Esophagus squamous epithelium (tissue), 4 donors: ENCODE results near the gene PTPRD.

Experiments used
- POLR2A ChIP-seq, 4 donors: fragments of 450-650 bp; IDR thresholded peaks; one replicate each; pipeline ENCODE4 v1.6.1; 2017; ENCODE audit warnings: antibody characterized with exemption in 4 of 4, mild to moderate bottlenecking in 4 of 4, moderate library complexity in 3 of 4
- TF ChIP-seq, protein P1 (sequence below), 6 experiments: fragments of 450-650 bp in 4 of 6; fragments of 200-600 bp in 2 of 6; sonication (generic) in 2 of 6; IDR thresholded peaks; one replicate each; pipeline ENCODE4 v1.5.1; 2016 to 2019; ENCODE audit warnings: antibody characterized with exemption in 6 of 6, mild to moderate bottlenecking in 4 of 6, moderate library complexity in 4 of 6

DNA sequence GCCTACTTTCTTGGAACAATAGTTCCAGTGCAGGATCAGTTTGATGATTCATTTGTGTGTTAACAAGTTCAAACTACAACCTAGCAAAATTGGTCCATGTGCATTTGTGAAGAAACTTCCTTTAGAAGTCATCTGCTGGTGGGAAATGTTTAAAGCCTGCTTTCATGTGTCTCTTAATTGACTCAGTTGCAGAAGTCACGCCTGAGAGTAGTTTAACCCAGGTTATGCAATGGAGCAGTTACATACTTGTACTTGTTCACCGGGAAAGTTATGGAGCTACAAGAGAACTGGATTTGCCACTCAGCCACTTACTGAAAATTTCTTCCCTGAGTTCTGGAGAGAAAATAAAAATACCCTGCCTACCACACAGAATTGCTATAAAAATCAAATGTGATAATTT is 1397.8 kb downstream of the PTPRD start:
- TF ChIP-seq, protein P1, sequence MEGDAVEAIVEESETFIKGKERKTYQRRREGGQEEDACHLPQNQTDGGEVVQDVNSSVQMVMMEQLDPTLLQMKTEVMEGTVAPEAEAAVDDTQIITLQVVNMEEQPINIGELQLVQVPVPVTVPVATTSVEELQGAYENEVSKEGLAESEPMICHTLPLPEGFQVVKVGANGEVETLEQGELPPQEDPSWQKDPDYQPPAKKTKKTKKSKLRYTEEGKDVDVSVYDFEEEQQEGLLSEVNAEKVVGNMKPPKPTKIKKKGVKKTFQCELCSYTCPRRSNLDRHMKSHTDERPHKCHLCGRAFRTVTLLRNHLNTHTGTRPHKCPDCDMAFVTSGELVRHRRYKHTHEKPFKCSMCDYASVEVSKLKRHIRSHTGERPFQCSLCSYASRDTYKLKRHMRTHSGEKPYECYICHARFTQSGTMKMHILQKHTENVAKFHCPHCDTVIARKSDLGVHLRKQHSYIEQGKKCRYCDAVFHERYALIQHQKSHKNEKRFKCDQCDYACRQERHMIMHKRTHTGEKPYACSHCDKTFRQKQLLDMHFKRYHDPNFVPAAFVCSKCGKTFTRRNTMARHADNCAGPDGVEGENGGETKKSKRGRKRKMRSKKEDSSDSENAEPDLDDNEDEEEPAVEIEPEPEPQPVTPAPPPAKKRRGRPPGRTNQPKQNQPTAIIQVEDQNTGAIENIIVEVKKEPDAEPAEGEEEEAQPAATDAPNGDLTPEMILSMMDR (IDR thresholded peaks at IDR 0.05) = no peak
- no peak for TF ChIP-seq POLR2A (IDR thresholded peaks at IDR 0.05)
